AG04449 (cell line): Measurements from ENCODE around the gene PRRX2.

Source experiments
- CTCF ChIA-PET: fragments of 350-600 bp; formaldehyde crosslinking; extraction: SDS; loops from one replicate; lab custom pipeline; 2021; ENCODE audit warnings: antibody characterized with exemption; lab: Yijun Ruan, JAX
- POLR2A ChIA-PET: fragments of 400-600, 350-600 bp; formaldehyde crosslinking; extraction: SDS; loops from one replicate; lab custom pipeline; 2020; ENCODE audit warnings: antibody characterized with exemption, inconsistent platforms; lab: Yijun Ruan, JAX
- DNase-seq: peaks from one replicate; pipeline ENCODE4 v3.0.0-alpha.2; 2010; ENCODE audit warnings: low read depth, low spot score
- H3K4me3 ChIP-seq: 2 replicates; pipeline ENCODE4 v1.5.1; 2011; ENCODE audit warnings: low read depth, mild to moderate bottlenecking, control low read depth, low read length
- TF ChIP-seq, protein P1 (sequence below): IDR thresholded peaks from one replicate; pipeline ENCODE4 v1.5.1; 2011; ENCODE audit warnings: mild to moderate bottlenecking, moderate library complexity, low read length, control low read depth, inconsistent platforms; ENCODE audit not compliant: insufficient read depth; ENCODE audit errors: missing control alignments

PRRX2 gene

DNA sequence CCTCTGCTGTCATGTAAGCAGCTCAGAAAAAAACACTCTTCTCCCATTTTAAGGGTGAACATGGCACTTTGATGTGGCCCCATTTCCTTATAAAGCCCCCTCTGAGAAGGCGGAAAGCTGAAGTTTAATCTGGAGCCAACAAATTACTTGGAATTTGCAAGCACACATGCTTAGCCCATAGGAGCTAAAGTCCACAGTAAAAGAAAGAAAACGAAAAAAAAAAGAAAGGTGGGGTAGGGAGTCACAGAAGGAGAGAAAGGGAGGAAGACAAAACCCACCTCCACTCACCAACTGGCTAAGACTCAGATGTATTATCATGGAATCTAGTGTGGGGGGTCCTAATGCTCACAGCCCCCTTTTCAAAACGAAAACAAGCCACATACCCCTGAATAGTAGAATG lies 30.4 kb downstream of the PRRX2 start:
- DNase-seq, result no peak
- TF ChIP-seq, protein P1, sequence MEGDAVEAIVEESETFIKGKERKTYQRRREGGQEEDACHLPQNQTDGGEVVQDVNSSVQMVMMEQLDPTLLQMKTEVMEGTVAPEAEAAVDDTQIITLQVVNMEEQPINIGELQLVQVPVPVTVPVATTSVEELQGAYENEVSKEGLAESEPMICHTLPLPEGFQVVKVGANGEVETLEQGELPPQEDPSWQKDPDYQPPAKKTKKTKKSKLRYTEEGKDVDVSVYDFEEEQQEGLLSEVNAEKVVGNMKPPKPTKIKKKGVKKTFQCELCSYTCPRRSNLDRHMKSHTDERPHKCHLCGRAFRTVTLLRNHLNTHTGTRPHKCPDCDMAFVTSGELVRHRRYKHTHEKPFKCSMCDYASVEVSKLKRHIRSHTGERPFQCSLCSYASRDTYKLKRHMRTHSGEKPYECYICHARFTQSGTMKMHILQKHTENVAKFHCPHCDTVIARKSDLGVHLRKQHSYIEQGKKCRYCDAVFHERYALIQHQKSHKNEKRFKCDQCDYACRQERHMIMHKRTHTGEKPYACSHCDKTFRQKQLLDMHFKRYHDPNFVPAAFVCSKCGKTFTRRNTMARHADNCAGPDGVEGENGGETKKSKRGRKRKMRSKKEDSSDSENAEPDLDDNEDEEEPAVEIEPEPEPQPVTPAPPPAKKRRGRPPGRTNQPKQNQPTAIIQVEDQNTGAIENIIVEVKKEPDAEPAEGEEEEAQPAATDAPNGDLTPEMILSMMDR, result no peak
- no peak overlapping the region for H3K4me3 ChIP-seq
- ChIA-PET CTCF (interaction anchor here (0.7 to 3.9 kb wide), 9 partner anchors 16 to 564 kb away, joined by 3 to 19 read pairs (median 3); no protein-coding TSS in a partner anchor), POLR2A (no interaction called here)

DNA sequence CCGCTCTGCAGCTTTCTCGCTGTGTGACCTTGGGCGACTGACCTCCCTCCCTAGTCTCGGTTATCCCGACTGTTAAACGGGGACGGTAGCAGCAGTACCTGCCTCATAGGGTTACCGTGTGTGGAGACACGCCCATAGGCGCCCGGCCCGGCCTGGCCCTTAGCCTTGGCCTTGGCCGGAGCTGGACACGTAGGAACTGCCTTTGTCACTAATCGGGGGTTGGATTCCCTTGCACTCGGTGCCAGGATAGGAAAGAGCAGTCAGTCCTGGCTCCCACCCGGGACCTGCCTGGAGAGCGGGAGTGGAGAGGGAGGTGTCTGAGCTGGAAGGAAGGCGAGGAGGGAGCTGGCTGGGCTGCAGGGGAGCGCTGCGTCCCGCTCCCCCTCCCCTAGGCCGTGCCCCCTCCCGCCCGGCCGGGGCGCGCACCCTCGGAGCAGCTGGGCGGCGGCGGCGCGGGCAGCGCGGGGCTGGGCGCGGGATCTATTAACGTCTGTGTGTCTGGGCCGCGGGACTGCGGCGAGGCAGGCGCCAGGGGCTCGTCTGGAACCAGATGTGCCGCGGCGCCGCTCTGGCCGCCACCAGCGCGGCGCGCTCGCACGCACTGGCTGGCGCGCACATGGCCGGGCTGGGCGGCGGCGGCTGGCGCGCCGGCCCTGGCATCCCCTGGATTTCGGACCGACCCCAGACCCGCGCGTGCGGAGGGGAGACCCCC lies 31.7 kb downstream of the PRRX2 start:
- TF ChIP-seq, protein P1, result no peak
- CTCF ChIA-PET, result interaction anchor here (0.8 to 3.9 kb wide), 11 partner anchors 13 to 93 kb away, joined by 3 to 19 read pairs (median 3); no protein-coding TSS in a partner anchor
- POLR2A ChIA-PET, result interaction anchor here (0.6 to 2.2 kb wide), 5 partner anchors 16 to 523 kb away, joined by 3 to 17 read pairs (median 3); no protein-coding TSS in a partner anchor
- H3K4me3 ChIP-seq, result peak overlapping the region; percentile 49
- no peak for DNase-seq

DNA sequence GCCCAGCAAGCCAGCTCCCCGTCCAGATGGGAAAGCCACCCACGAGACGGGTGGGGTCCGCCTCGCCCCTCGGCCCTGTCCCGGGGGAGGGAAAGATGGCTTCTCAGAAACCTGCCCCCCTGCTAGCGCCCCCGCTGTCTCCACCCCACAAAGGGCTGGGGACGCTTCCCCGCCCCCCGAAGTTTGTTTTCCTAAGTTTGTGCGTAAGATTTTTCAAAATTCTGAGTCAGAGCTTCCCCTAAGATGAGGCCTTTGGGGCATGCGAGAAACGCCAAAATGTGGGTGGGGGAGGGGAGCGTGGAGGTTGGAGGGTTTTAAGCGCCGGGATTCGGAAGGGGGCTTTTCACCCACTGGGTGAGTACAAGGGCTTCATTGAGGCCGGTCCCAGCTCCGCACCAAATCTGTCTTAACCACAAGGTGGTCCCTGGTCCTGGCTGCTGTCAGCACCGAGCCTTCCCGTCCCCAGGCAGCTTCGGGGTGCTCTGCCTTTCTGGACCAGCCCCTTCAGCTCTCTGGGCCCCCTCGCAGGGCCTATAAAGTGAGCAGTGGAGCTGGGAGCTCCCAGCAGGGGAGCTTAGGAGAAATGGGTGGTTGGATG lies 32.3 kb downstream of the PRRX2 start:
- no peak for DNase-seq
- ChIA-PET POLR2A (interaction anchor here (0.6 to 2.2 kb wide), 4 partner anchors 15 to 104 kb away, joined by 3 to 17 read pairs (median 3); no protein-coding TSS in a partner anchor), CTCF (interaction anchor here (0.9 to 3.9 kb wide), 8 partner anchors 13 to 86 kb away, joined by 3 to 19 read pairs (median 6); no protein-coding TSS in a partner anchor)
- TF ChIP-seq, protein P1, result no peak
- peak overlapping the region; percentile 49 for H3K4me3 ChIP-seq

DNA sequence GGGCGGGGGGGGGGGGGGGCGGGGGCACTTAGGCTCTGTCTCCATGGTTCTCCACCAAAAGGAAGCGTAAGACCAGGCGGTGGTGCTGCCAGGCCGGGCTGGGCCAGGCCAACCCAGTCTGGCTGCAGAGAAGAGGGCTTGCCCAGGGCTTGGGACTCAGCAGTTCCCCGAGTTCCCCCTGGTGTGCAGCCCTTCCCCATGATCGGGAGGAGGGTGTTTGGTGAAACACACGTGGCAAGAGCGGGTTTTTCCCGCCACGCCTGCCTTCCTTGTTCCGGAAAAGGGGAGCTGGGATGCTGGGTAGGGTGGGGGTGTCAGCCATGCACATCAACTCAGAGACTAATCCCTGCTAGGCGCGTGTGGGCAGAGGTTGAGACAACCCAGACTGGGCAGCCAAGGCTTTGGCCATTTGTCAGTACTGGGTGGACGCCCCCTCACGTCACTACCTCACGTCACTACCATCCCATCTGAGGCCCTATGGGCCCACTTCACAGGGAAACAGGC lies 32.9 kb downstream of the PRRX2 start:
- CTCF ChIA-PET, result interaction anchor here (1.0 to 3.9 kb wide), 7 partner anchors 12 to 85 kb away, joined by 3 to 19 read pairs (median 5); no protein-coding TSS in a partner anchor
- POLR2A ChIA-PET, result interaction anchor here (1.1 to 2.2 kb wide), 2 partner anchors 14 to 32 kb away, joined by 3 to 17 read pairs; no protein-coding TSS in a partner anchor

DNA sequence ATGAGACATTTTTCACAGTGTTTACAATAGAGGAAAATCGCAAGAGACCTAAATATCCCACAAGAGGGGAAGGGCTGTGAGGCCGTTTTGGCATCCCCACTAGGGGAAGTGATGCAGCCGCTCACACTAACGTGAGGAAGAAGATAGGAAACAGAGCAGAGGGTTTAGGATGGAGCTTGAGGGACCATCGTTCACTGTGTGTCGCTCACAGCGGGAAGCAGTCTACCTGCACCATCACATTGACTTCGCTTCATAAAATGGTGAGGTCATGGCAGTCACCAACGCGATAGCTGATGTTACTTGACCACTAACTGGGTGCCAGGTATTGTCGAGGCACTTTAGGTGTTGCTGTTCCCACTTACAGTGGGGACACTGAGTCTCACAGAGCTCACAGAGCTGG lies 35.6 kb downstream of the PRRX2 start:
- CTCF ChIA-PET, result interaction anchor here (1.3 to 3.7 kb wide), 4 partner anchors 12 to 81 kb away, joined by 3 to 18 read pairs (median 8); no protein-coding TSS in a partner anchor
- TF ChIP-seq, protein P1, result no peak
- H3K4me3 ChIP-seq, result no peak overlapping the region
- no peak for DNase-seq
- POLR2A ChIA-PET, result interaction anchor here (1.1 kb wide), 1 partner anchor 11 kb away, joined by 3 read pairs; no protein-coding TSS in a partner anchor

More for the DNA sequence above, 32.9 kb downstream of the PRRX2 start:
- no peak overlapping the region for H3K4me3 ChIP-seq
- TF ChIP-seq, protein P1, result no peak
- no peak for DNase-seq
